ENCODE data around the gene HERC2. TPM values are rescaled to one million over a fixed set of nuclear protein-coding genes. Genes with fewer than 3 reads are reported as not detected.
"Not testable (repeated sequence)": the region's sequence is repeated elsewhere in the genome, so short reads cannot be mapped to it uniquely, and the experiment has no call there.

Gene HERC2
- total RNA-seq, 2 donors from 2014 or later, result 65.1 to 69.8 TPM

- intact Hi-C loops (cut with DNase I), result no loop called here
- DNase-seq (ENCODE audit: low spot score), result no peak
- H3K4me3 ChIP-seq, result no peak overlapping the region
These were observed 113.4 kb downstream of the HERC2 start for GRCh38 chr15:28208583-28208982.

DNA sequence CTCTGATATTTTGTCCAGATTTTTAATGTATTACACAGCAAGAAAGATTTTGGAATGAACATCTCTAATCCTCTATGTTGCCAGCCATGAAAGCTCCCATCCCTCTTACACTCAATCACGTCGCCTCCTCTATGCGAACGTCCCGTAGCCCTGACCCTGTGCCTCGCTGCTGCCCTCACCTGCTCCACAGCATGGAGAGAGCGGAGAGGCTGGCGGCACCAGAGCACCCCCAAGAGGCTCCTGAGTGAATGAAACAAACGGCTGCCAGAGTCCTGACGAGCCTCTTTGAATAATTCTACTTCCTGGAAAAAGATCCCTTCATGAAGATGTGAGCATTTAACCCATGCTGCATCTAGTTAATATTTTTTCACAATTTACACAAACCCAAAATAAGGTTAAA lies 116.3 kb downstream of the HERC2 start:
- 40% methylated on average over 1 of the region's 10 CpGs for WGBS
- H3K36me3 ChIP-seq; H3K27ac ChIP-seq; DNase-seq (ENCODE audit: low spot score); H3K27me3 ChIP-seq (replicated peaks; ENCODE audit: insufficient read depth); H3K4me1 ChIP-seq (replicated peaks); H3K4me3 ChIP-seq; H3K9me3 ChIP-seq; intact Hi-C loops (cut with DNase I): not testable (repeated sequence)

More at GRCh38 chr15:28208583-28208982, 113.4 kb downstream of the HERC2 start:
- no peaks in the 10 kb centered on the region for H3K27me3 ChIP-seq (replicated peaks; ENCODE audit: insufficient read depth)
- H3K4me1 ChIP-seq (replicated peaks), result no peaks in the 10 kb centered on the region
- no peaks in the 10 kb centered on the region for H3K9me3 ChIP-seq
- H3K36me3 ChIP-seq, result no peaks in the 10 kb centered on the region
- 97% methylated on average over 6 of the region's 6 CpGs for WGBS
- TF ChIP-seq POLR2A (IDR thresholded peaks at IDR 0.05) (no peak), CTCF (IDR thresholded peaks at IDR 0.05) (no peak), POLR2AphosphoS5 (IDR thresholded peaks at IDR 0.05) (no peak)
- no peak overlapping the region for H3K27ac ChIP-seq

GRCh38 chr15:28203055-28203828 lies 118.7 kb downstream of the HERC2 start:
- H3K4me1 ChIP-seq (replicated peaks); DNase-seq (ENCODE audit: low spot score); H3K27me3 ChIP-seq (replicated peaks; ENCODE audit: insufficient read depth); intact Hi-C loops (cut with DNase I); H3K27ac ChIP-seq; H3K36me3 ChIP-seq; H3K4me3 ChIP-seq; H3K9me3 ChIP-seq: not testable (repeated sequence)
- 88% methylated on average over 15 of the region's 18 CpGs for WGBS

DNA sequence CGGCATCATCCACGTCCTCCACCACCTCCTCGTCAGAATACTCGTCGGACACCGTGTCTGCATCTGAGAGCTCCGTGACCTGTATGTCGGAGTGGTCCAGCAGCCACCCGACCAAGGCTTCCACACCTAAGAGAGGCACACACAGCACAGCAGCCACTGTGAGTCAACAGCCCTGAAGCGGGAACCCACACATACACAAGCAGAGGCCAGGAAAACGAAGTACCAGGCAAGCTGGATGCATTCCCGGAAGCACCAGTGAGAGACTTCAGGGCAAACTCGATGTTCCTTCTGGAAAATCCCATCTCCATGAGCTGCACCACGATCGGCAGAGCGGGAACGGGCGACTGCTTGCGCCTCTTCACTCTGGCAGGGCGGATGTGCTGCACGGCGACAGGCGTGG lies 119.9 kb downstream of the HERC2 start:
- H3K36me3 ChIP-seq; DNase-seq (ENCODE audit: low spot score); H3K27me3 ChIP-seq (replicated peaks; ENCODE audit: insufficient read depth); H3K4me3 ChIP-seq; H3K9me3 ChIP-seq; intact Hi-C loops (cut with DNase I); H3K27ac ChIP-seq; H3K4me1 ChIP-seq (replicated peaks): not testable (repeated sequence)
- WGBS, result 93% methylated on average over 5 of the region's 23 CpGs

DNA sequence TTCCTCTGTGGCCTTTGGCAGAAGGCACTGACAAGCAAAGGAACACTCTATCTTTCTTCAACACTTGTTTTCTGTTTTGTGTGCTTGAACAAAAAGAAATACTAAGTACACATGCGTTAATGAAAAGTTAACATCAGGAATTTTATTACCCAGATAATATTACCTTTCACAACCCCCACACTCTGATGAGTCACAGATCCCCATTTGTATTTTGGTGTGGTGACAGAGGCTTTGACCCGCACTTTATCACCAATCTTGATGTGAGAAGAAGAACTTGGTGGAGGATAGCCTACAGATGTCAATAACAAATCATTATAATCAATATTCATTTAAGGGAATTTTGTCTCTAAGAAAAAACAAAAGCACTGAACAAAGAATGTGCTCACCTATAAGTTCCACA lies 123.8 kb downstream of the HERC2 start:
- 32% methylated on average over 2 of the region's 2 CpGs for WGBS
- H3K4me1 ChIP-seq (replicated peaks); H3K27ac ChIP-seq; intact Hi-C loops (cut with DNase I); H3K4me3 ChIP-seq; H3K36me3 ChIP-seq; H3K9me3 ChIP-seq; H3K27me3 ChIP-seq (replicated peaks; ENCODE audit: insufficient read depth); DNase-seq (ENCODE audit: low spot score): not testable (repeated sequence)

- H3K36me3 ChIP-seq; H3K4me1 ChIP-seq (replicated peaks): not testable (repeated sequence)
- 67% methylated on average over 4 of the region's 4 CpGs for WGBS
These were observed 124.3 kb downstream of the HERC2 start for GRCh38 chr15:28197694-28198093.

GRCh38 chr15:28196581-28196980 lies 125.4 kb downstream of the HERC2 start:
- DNase-seq (ENCODE audit: low spot score), result not testable (repeated sequence)

More at GRCh38 chr15:28197694-28198093, 124.3 kb downstream of the HERC2 start:
- H3K27me3 ChIP-seq (replicated peaks; ENCODE audit: insufficient read depth); intact Hi-C loops (cut with DNase I); H3K9me3 ChIP-seq; H3K4me3 ChIP-seq; DNase-seq (ENCODE audit: low spot score); H3K27ac ChIP-seq: not testable (repeated sequence)

DNA sequence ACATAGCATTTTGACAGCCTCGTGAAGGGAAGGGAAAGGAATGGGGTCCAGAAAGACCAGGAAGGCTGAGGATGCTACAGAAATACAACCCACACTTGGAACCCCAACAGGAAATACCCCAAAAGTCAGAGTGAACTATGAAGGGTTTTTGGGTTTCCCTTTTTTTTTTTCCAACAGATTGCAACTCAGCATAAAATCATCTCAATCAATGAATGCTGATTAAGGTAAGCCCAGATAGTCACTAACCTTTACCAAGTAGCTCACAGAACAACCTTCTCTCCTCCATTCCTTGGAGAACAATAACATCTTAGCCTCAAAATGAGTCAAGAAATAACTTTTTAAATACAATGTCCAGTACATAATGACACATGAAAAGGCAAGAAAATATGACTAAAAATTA lies 129.2 kb downstream of the HERC2 start:
- Histone ChIP-seq H3K4me1 (replicated peaks) (no peaks in the 10 kb centered on the region), H3K27me3 (replicated peaks; ENCODE audit: insufficient read depth) (no peaks in the 10 kb centered on the region), H3K27ac (no peak overlapping the region), H3K36me3 (no peaks in the 10 kb centered on the region), H3K4me3 (no peak overlapping the region), H3K9me3 (no peaks in the 10 kb centered on the region)
- intact Hi-C loops (cut with DNase I), result no loop called here
- DNase-seq (ENCODE audit: low spot score), result no peak
- no peak for TF ChIP-seq CTCF (IDR thresholded peaks at IDR 0.05)
- TF ChIP-seq POLR2A (IDR thresholded peaks at IDR 0.05), result no peak
- TF ChIP-seq POLR2AphosphoS5 (IDR thresholded peaks at IDR 0.05), result no peak
- 63% methylated on average over 1 of the region's 1 CpG for WGBS

More at GRCh38 chr15:28196581-28196980, 125.4 kb downstream of the HERC2 start:
- H3K4me3 ChIP-seq; H3K36me3 ChIP-seq; H3K9me3 ChIP-seq; H3K4me1 ChIP-seq (replicated peaks); H3K27me3 ChIP-seq (replicated peaks; ENCODE audit: insufficient read depth); intact Hi-C loops (cut with DNase I); H3K27ac ChIP-seq: not testable (repeated sequence)
- WGBS, result 92% methylated on average over 5 of the region's 5 CpGs
